GM19395 (cell line): ENCODE results near the gene UBR1.
"Not testable (repeated sequence)": the region's sequence is repeated elsewhere in the genome, so short reads cannot be mapped to it uniquely, and the experiment has no call there.

ENCODE experiments used
- ATAC-seq: cut with Tn5 transposase; IDR thresholded peaks from one replicate; pipeline ENCODE4 v1.9.1; 2021; ENCODE audit warnings: mild to moderate bottlenecking, moderate library complexity; ENCODE audit not compliant: unreplicated experiment

Gene UBR1

GRCh38 chr15:42979113-42979512 lies 126.7 kb downstream of the UBR1 start:
- not testable (repeated sequence) for ATAC-seq

GRCh38 chr15:42974202-42974862 lies 131.5 kb downstream of the UBR1 start:
- no peak for ATAC-seq

- no peak for ATAC-seq
Measured at GRCh38 chr15:42973114-42973513, 132.7 kb downstream of the UBR1 start.

GRCh38 chr15:42971830-42972229 lies 134.0 kb downstream of the UBR1 start:
- ATAC-seq, result no peak

- no peak for ATAC-seq
Measured at GRCh38 chr15:42964476-42964875, 141.4 kb downstream of the UBR1 start.

- no peak for ATAC-seq
Measured at GRCh38 chr15:42955518-42955917, 150.3 kb downstream of the UBR1 start.

- ATAC-seq, result no peak
Measured at GRCh38 chr15:42954291-42954690, 151.5 kb downstream of the UBR1 start.

GRCh38 chr15:42948898-42949297 lies 156.9 kb downstream of the UBR1 start:
- ATAC-seq, result not testable (repeated sequence)

- ATAC-seq, result no peak
Measured at GRCh38 chr15:42940527-42940926, 165.3 kb downstream of the UBR1 start.

GRCh38 chr15:42939841-42940240 lies 166.0 kb downstream of the UBR1 start:
- no peak for ATAC-seq

GRCh38 chr15:42937143-42937542 lies 168.7 kb downstream of the UBR1 start:
- ATAC-seq, result no peak

- ATAC-seq, result no peak
Measured at GRCh38 chr15:42933886-42934667, 171.8 kb downstream of the UBR1 start.

GRCh38 chr15:42932833-42933515 lies 172.9 kb downstream of the UBR1 start:
- ATAC-seq, result no peak

- no peak for ATAC-seq
Measured at GRCh38 chr15:42931702-42932486, 173.9 kb downstream of the UBR1 start.

GRCh38 chr15:42929306-42929848 lies 176.5 kb downstream of the UBR1 start:
- no peak for ATAC-seq

- ATAC-seq, result peak; percentile 12
Measured at GRCh38 chr15:42921342-42921731, 184.5 kb downstream of the UBR1 start.

GRCh38 chr15:42920519-42921341 lies 185.1 kb downstream of the UBR1 start, which contains the start of gene TTBK2:
Gene TTBK2, minus strand, starts transcription at chr15:42920778. Its CDS starts 42,161 bp downstream, at chr15:42878617.
- ATAC-seq, result peak; percentile 89

- peak; percentile 26 for ATAC-seq
Measured at GRCh38 chr15:42919799-42920518, 185.9 kb downstream of the UBR1 start.

- ATAC-seq, result no peak
Measured at GRCh38 chr15:42919308-42919707, 186.5 kb downstream of the UBR1 start.
